T-helper 2 cell (primary cell): ENCODE results near the gene SSX2IP.
"Not testable (repeated sequence)": the region's sequence is repeated elsewhere in the genome, so short reads cannot be mapped to it uniquely, and the experiment has no call there.

Source experiments
- DNase-seq, 5 experiments: peaks; one replicate each; pipeline versions ENCODE4 v3.0.0 to v3.0.0-alpha.2; 2012 to 2022

The SSX2IP gene

DNA sequence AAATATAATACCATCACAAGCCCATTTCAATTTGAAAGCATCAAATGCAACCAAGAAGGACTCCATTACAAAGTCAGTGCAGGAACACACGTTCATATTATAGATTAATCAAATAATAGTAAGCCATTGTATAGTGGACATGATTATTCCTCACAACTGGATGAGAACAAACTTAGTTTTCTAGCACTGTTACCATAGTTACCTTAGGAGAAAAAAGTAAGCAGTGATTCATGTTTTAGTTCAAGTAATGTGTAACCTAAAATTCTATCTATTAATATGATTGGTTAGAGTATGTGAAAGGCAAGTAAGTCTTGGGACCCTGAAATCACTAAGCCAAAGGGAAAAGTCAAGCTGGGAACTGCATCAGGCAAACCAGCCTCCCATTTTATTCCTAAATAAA lies 15.2 kb downstream of the SSX2IP start:
- no peak for DNase-seq

DNA sequence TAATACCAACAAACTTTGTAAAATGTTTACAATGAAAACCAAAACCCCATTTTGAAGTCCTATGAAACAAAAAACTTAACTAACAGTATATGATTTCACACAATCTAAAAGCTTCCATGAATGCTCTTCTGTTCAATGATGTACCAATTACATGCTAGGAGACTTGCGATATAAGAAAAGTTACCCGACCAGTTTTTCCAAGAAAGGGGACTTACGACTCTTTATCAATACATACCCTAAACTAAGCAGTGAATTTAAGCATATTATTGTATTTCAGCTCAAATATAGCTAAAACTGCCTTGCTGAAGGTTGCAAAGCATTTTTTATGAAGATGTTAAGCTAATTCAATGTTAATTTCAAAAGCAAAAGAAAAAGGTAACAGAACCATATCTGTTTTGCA lies 15.6 kb downstream of the SSX2IP start:
- DNase-seq, result no peak

DNA sequence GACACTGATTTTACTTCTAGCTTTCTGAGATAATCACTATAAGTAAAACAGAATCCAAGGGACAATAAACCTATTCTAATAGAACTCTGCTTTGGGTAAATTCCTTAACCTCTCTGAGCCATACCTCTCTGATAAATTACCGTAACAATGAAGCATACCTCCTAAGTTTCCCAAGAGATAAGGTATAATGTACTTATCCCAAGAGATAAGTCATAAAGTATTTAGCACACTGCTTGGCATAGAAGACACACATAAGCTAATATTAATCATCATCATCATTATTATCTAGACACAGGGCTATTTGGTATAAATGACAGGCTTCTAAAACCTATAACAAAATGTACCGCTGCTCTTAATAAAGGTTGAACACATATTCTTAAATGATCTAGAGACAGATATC lies 16.2 kb downstream of the SSX2IP start:
- no peak for DNase-seq

DNA sequence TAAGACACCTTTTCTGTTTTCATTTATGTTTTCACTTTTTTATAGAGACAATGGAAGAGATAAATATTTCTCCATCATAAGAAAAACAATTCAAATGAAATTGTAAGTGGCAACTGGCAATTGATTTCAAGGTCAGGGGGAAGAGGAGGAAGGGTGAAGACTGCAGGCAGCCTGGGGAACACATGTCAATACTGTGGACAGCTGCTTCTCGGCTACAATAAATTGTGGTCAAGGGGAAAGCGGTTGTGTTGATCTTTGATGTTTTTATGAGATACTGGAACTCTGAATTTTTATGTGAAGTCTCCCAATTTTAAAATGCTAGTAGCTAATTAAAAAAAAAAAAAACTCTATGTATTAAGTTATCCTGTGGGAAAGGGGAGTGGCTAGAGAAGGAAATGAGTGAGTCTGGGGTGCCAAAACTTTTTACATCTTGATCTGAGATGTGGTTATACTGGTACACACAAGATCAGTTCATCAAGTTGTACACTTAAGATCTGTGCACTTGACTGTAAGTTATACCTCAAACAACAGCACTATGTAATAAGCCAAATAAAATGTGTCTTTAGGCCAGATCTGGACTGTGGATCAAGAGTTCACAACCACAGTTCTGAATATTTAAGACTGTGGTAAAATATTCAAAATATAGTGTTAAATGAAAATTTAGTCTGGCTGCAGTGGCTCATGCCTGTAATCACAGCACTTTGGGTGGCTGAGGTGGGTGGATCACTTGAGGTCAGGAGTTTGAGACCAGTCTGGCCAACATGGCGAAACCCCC lies 18.0 kb downstream of the SSX2IP start:
- DNase-seq, result no peak

DNA sequence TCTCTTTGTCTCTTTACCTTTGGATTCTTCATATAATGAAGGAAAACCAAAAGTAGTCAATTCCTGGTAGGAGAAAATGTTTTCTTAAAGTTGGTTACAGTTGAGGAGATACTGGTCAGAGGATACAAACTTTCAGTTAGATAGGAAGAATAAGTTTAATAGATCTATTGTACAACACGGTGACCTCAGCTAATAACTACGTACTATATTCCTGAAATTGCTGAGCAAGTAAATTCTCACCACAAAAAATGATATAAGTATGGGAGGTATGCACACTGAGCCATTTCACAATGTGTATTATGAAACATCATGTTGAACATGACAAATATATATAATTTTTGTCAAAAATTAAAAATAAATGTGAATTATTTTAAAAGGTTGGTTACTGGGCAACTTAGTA lies 20.4 kb downstream of the SSX2IP start:
- no peak for DNase-seq

DNA sequence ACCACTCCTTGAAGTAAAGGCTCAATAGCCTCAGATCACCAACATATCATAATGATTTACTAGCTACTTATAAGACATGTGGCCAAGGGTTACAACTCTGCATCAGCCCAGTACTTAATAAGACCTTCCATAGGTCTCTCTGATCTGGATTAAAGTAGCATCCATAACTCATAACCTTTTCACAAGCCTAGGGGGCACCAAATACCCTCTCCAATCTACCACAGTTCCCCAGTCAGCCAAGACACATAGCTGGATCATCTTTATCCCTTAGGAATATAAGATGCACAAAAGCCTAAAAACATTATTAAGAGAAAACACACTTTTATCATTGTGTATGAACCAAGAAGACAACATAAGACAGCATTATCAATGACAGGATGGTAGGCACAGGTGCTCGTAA lies 22.1 kb downstream of the SSX2IP start:
- DNase-seq, result no peak

DNA sequence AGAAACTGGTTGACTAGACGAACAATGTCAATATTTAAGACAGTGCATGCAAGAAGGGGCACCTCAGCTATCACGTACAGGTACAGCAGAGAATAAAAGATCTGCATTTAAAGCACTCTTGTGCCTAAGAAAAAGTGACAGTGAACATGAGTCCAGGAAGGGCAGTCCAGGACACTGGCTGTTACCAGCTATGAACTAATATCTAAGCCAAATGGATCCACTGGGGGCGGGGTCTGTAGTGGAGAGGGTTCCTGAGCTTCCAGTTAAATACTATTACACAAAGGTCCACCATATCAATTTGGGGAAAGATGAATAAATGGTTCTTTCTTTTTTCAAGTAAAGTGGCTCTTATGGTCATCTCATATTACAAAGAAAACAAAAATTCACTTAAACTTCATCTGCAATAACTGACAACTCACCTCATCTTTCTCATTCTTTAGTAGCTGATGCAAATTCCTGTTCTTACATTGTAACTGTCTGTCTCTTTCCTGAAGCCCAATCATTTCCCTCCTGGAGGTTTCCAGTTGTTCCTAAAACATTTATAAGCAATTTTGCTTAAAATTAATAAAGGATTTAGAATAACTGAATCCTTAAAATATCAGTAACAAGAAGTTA lies 24.5 kb downstream of the SSX2IP start:
- DNase-seq, result no peak

DNA sequence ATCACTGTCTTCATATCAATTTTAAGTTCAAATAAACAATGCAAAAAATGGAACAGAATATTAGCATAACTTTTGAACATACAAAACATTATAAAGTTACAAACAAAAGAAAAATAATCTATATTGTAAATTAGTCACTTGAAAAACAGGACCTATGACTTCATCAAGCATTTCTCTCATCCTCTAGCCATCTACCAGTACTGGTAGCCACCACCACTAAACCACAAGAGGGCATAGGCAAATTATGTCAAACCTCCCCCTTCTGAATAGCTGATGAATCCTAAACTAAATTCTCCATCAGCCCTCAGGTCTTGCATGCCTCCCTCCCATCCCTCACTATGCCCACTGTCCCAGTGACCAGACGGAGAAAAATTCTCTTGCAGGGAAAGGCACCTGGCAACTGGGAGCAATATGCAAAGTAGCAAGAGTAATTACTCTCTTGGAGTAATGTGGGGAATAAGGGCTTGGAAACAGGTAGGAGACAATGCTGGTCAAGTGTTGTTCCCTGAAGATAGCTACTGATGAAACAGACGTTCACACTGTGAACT lies 37.1 kb downstream of the SSX2IP start:
- DNase-seq, result no peak

DNA sequence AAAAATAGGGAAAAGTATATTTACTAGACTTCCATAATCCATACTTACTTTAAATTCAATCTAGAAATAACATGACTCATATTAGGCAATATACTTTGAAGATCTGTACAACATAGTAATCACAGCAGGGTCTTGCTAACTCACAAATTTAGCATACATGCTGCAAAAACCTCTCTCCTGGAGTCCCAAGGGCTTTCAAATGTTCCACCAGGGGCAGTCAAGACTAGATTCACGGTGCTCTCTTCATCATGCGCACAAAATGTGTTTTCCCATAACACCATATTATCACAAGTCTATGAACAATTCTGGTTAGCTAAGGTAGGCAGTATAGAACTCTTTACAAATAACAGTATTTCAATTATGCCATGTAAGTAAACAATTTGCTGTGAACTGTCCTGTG lies 45.8 kb downstream of the SSX2IP start:
- DNase-seq, result no peak

DNA sequence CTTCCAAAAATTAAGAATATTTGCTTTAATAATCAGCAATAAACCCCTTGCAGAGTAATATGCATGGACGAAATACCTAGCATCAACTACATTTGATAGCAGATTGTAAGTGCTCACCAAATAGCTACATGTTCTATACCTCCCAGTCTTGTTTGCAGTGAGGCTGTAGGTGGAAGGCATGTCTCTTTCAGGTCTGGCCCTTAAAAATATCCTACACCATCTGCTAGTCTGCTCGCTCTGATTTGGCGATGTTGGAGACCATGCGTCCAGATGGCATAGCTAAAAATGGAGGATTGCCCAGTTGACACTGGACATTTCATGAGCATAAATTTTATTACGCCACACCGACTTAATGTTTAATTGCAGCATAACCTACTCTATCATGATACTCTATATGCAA lies 47.1 kb downstream of the SSX2IP start:
- no peak for DNase-seq

DNA sequence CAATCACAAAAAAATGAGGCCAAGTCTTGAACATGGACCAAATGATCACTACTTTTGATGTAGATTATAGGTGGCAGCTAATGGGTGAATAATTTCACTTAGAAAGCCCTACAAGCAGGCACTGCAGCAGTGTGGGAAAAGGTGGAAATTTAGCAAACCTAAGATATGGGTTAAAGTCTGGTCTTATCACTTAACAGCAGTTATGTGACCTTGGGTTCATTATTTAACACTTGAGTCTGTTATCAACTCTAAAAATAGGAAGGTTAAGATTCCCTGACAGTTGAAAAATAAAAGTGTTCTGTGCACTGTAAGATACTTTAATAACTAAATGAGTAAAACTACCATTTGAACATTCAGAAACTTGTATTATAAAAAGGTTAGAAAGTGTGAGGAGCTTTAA lies 47.5 kb downstream of the SSX2IP start:
- no peak for DNase-seq

DNA sequence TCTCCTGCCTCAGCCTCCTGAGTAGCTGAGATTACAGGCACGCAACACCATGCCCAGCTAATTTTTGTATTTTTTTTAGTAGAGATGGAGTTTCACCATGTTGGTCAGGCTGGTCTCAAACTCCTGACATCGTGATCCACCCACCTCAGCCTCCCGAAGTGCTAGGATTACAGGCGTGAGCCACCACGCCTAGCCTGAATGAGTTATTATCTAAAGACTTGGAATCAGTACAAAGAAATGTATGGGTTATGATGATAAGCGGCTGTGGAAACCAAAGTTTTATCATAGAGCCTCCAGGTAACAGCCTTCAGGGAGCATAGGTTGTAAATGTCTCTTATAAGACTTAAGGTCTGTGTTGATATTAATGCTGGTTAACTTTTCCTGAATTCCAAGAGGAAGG lies 50.5 kb downstream of the SSX2IP start:
- DNase-seq, result not testable (repeated sequence)

DNA sequence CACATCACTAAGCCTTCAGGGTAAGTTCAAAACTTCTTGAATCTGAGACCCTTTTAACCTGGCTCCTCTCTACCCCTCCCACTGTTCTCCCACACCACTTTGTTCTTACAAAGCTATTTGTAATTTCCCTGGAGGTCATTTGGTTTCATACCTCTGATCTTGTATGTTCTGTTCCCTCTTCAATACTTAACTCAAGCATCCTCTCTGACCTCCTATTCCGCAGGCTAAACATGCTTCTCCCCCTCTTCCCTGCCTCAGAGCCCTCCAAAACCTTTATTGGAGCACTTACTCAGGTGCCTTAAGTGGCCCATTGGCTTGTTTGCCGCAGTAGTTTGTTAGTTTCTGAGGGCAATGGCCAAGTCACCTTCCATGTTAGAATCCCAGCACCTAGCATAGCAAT lies 54.8 kb downstream of the SSX2IP start:
- DNase-seq, result no peak

DNA sequence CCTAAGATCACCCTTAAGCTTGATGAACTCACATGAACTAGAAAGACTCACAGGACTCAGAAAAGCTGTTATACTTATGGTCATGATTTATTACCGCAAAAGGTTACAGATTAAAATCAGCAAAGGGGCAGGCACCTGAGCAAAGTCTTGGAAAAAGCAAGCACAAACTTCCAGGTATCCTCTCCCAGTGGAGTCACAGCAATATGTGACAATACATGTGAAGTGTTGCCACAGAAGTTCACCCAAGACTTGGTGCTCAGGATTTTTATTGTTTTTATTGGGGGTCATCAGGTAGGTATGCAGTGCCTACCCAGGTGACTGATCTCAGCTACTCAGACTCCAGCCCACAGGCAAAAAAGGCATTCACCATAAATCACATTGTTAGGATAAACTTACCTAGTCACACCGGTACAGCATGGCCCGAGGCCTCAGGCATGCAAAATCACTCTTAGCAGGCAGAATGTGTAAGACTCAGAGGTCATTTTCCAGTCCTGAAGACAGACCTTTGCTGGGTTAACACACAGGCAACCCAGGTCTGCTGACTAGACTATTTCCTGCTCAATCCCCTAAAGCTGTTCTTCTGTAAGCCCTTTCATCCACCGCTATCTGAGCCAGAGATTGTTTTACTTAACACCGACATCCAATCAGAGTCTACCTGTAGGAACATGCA lies 55.6 kb downstream of the SSX2IP start:
- DNase-seq, result no peak

DNA sequence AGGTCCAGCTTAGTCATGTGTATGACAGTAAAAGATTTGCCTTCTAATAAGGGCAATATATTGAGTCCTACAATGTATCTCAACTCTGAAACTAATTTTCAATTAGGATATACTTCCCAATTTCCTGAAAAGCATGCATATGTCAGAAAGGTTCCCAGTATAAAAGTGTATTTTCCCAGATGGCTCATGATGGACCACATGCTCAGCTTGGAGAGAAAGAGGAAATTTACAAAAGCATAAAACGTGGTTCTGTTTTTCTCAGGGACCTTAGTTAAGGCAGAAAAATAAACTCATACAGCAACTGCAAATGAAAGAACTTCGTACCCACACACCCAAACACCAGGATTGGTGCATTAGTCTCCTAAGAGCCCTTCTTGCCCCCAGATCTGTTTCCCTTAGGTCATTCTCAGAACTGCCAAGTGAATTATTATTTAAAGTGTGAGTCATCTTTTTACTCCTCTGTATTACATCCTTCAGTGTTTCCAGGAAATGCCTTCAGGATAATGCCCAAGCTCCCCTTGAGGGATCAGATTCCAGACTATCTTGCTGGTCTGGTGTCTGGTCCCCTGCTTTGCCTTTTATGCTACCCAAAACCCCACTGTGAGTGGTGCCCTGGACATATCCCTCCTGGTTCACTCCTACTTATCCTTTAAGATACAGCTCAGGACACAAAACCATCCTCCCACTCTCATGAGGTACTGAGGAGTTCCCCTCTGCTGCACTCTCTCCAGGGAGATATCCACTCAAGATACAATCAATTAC lies 57.4 kb downstream of the SSX2IP start:
- DNase-seq, result no peak

DNA sequence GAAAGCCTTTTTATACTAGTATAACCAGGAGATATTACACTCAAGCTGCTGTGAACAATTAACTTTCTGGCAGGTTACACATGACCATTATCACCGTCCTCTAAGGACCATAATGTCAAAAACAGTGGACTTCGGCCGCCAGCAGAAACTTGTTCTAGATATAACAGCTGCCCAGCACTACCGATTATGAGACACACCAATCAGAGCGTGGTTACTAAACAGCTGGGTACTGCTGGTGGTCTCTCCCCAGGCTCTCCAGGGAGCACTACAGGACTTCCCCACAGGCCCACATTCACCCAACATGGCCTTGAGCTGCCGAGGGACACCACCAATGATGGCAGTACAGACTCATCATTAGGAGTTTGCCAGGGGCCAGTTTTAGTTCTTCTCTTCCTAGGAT lies 58.1 kb downstream of the SSX2IP start:
- DNase-seq, result no peak

DNA sequence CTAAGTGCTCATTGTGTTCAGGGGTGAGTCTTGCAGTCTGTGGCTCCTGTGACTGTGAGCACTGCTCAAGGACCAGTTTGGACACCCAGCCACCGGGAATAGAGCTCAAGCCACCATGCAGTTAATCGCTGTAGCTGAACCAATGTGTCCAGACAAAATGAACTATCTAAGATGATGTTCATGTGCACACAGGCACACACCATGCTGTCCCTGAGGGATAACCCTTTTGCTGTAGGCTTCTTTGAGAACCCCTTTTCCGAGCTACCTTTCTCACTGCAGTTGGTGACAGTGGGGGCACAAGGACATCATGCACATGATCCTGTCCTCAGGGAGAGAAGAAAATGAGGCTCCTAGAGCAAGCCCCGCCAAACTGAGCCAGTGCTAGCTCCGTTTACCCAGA lies 65.4 kb downstream of the SSX2IP start:
- no peak for DNase-seq

DNA sequence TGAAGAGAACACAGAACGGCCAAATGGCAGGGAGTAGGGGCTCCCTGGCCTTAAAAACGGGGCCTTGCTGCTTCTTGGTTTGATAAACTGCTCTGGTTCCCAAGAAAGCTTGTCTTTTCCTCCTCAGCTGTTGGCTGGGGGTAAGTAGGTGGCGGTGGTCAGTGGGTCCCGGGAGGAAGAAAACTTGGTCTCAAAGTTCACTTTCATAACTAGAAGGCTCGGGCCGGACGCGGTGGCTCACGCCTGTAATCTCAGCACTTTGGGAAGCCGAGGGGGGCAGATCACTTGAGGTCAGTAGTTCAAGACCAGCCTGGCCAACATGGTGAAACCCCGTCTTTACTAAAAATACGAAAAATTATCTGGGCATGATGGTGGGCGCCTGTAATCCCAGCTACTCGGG lies 68.7 kb downstream of the SSX2IP start:
- no peak for DNase-seq

DNA sequence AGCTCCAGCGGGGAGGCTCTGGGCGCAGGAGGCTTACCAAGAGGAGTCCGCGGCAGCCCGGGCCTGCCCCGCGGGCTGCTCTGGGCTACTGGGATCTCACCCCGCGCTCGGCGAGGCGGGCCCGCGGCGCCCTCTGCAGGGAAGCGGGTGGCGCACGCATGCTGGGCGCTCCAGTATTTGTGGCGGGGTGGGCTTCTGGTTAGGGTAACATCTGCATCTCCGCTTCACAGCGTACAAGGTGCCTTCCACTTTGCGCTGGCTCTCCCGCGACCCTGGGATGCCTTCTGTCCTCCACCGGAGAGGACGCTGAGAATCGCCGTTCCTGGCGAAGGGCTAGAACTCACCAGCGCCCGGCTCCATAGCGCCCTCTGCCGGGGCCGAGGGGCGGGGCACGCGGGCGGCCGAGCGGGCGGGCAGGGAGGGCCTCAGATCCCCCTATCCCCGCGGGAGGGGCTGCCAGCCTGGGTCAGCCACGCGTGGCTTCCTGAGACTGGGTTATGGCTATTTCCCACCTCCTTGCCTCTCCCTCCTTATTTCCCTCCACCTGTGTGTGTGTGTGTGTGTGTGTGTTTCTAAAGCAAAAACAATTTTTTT lies 69.4 kb downstream of the SSX2IP start:
- DNase-seq, result peak; percentile 64 to 88 (median 71)

DNA sequence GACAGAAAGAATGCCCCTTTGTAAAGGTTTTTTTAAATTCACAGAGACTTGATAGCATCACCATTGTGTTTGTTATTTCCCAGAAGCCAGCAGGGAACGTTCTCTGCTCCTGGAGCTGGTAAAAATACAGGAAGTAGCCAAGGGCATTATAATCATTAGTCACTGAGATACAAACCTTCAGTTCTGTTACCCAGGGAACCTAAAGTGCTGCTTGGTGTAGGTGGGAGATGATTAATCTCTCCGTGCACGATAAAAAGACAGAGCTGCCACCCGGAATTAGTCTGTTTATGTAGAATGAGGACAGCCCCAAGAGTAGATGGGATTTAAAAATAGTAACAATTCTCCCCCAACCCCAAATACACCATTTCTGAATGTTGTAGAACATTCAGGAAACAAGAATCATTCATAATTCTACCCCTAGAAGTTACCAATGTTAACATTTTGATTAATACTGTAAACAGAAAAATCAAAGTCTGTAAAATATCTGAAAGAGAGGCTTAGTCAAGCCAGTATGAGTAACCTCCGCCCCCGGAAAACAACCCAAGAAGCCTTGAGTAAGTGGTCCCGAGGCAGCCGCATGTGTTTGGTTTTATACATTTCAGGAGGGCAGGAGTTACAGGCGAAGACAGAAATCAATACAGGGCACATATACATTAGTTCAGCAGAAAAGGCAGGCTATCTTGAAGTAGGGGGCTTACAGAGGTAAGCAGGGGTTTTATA lies 70.7 kb downstream of the SSX2IP start:
- peak in 2 of 5 experiments; percentile 27 to 43 for DNase-seq

DNA sequence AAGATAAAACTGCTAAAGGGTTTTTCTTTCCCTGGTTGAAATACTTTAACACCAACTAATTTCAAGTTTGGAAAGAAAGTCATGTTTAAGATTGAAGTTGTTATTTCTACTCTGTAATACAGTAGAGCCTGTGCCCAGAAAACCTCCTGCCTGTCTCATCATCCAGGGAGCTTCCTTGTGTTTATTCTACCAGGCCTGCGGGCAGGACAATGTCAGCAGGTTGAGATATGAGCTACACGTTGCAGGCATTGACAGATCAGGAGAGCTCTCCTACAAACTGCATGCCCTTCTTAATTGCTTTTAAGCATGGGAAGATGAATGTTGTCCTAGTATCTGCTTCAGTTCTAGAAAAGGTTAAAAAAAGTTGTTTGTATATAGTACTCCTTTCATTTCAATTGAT lies 72.9 kb downstream of the SSX2IP start:
- no peak for DNase-seq

DNA sequence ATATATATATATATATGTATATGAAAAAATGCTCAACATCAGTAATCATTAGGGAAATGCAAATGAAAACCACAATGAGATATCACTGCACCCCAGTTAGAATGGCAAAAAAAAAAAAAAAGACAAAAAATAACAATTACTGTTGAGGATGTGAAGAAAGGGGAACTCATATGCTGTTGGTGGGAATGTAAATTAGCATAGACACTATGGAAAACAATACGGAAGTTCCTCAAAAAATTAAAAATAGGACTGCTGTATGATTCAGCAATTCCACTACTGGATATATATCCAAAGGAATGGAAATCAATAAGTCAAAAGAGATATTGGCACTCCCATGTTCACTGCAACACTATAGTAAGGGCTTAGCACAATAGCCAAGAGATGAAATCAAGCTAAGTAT lies 74.5 kb downstream of the SSX2IP start:
- no peak for DNase-seq
